Activated effector memory CD4-positive, alpha-beta T cell treated with anti-CD3 and anti-CD28 coated beads, Interleukin-2, amount 50 U/mL, for 16 hours (primary cell): ENCODE data around the gene FOXF1.

ENCODE experiments used
- DNase-seq: peaks from one replicate; pipeline ENCODE4 v3.0.0-alpha.2; 2020

Gene FOXF1

DNA sequence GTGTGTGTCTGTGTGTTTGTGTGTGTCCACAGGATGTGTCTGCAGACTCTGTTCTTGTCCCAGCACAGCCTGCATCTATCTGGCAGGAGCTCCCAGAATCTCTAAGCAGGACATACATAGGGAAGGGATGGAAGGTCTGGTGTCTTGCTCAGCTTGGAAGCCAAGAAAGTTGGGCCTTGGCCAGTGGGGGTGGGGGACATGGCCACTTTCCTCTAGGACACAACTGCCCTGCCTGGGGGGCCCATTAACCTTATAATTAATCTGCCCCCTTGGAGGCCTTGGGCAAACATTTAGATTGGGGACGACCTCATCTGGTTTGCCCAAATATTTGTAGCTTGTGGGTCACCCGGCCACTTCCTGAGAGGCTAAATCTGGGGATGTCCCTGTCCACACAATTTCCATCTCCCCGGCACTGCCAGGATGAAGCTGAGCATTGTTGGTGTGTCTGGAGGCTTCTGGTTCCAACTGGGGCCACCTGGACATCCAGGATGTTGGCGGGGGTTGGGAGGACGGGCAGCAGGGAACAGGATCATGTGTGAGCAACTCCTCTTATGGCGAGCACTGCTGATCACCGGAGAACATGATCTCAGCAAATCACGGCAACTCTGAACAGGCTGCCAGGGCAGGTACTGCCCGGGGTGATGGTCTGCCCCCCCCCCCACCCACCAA lies 17.2 kb upstream of the FOXF1 start:
- DNase-seq: no peak

DNA sequence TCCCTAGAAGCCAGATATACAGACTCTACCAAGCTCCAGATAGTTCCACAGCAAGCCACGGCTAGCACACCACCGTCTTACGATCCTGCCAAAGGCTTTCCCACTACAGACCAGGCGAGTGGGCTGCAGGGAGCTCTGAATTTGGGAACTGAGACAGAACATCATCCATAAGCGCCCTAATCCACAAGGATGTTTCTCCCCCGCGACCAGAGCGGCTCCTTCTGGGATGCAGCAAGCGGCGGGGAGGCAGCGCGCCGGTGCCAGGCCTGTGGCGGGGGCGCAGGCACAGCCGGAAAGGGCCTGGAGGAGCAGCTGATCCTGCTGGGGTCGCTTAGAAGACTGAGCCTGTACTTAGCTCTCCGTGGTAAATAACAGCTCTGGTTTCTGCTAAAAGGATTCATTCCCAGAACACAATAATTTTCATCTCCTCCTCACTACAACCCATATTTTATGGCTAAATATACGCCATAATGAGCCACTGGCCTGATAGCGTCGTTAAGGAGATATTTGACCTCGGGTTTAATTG lies 16.2 kb upstream of the FOXF1 start:
- DNase-seq: no peak

DNA sequence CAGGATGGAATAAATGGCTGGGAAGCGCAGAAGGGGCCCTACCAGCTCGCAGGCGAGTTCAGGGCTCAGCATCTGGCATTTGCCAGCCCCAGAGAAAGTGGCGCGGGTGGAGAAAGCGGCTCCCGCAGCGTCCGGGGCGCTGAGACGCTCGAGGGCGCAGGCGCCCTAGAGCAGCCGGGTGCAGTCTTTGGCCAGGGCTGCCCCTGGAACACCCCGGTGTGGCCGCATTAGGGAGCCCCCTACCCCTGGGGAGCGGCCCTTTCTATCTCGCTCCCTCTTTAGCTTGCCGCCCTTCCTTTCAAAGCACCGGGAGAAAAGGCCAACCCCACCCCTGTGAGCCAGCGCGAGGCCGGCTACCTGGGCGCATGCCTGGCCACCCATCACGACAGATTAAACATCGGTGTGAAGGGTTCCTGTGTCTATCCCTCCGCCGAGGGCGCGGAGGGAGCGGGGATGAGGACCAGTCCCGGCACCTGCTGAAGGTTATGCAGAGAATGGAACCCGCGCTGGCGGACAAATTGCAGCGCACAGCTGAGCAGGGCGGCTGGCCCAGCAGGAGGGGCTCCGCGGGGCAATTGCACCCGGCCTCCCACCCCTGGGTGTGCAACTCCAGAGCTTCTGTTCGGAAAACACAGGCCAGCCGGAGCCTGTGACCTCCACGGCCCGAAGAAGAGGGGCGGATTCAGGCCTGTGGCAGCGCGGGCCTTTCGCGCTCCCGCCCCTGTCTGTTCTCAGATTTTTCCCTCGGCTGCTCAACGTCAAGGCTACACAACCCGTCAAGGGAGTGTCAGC lies 15.6 kb upstream of the FOXF1 start:
- DNase-seq: no peak

DNA sequence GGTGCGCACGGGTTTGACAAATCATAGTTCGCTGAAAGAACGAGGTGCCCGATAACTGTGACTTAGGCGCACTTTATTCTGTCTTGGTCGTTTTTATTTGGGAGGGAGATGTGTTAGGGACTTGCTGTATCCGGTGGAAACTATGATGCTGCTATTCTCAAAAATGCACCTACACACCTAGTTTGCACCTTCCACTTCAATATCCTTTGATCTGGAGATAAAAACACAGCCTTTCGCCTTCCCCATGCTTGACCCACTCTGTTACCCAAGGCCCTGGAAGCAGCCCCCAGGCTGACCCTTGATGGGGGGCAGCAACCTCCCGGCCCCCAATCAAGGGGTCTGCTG lies 15.0 kb upstream of the FOXF1 start:
- DNase-seq: no peak

DNA sequence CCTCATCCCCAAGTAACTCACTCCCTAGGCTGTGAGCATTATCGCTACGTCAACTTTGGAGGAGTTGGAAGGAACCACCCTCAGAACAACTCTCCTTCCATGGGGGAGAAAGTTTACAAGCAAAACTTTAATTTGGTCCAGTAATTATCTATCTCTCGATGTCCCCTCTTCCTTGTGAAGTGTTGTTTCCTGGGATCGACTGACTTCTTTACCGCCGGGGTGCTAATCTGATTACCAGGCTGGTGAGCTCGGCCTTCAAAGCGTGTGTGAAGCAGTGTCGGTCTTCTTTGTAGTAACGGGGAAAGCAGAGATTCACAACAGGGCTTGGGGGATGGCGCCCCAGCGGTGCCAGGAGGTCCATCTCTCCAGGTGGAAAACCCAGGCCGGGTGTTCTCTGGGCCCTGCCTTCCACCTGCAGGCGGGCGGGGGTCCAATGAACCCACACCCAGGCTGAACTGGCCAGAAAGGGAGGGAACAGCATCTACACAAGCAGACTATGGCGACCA lies 14.5 kb upstream of the FOXF1 start:
- no peak for DNase-seq

DNA sequence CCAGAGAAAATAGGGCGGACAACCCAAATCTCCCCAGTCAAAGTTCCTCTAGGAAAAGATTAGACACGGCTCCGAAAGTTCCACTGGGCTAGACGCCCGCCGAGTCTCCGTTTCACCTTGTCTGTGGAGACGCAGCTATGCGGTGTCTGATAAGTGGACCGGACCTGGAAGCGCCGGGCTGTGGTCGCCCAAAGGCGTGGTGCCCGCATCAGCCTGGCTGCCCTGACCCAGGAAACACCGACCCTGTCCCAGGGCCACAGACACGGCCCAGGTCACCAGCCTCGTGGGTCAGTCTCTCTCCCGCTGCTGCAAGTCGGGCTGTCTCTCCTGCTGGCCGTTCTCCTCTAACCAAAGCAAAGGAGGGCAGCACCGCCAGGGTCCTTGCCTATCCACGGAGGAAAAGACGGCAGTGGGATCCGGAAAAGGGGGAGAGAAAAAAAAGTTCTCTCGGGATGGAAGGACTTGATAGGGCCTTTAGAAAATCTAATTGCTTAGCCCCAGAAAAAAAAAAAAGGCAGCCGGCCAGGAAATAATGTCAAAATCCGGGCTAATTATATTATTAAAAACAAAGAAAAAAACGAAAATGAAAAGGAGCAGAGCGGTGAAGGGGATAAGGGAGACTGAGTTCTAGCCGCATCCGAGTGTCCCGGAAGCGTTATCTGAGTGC lies 13.9 kb upstream of the FOXF1 start:
- DNase-seq: no peak

DNA sequence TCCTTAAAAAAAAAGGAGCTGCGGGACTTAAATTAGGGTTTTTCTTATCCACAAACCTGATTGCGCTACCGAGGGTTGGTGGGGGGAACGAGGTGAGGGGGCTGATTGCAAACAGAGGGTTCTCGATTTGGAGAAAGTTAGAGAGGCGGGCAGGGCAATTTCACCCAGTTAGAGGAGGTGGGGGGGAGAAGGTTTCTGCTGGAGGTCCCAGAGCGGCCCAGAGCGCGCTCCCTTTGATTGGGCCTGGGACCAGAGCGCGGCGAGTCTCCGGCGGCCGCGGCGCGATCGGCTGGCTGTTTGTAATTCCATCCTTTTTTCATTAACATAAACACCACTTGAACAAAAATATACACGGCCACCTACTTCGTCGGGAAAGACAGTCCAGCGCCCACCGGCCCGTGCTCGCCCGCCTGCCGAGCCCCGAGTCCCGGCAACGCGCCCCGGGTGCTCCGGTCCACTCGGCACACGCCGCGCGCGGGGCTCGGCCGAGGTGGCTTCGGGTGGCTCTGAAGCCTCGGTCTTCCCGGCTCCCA lies 13.3 kb upstream of the FOXF1 start:
- no peak for DNase-seq

DNA sequence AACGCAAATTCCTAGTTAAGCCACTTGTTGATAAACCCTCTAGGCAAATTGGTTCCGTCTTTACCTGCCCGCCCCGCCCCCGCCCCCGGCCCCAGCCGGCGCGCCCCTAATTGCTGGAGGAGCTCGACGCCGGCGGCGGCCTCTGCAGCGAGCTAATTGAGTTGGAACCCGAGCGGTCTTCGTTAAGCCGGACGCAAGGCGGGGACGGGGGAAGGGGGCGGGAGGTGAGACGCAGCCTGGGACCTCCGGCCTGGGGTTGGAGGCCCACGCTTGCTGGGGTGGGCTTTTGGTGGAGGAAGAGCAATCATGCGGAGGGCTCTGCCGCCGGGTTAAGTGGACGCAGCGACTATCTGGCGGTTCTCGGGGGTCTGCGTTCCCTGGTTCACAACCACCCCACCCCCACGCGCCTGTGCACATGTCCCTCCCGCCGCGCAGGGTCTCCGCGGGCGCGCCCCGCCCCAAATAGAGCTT lies 12.7 kb upstream of the FOXF1 start:
- DNase-seq: no peak

DNA sequence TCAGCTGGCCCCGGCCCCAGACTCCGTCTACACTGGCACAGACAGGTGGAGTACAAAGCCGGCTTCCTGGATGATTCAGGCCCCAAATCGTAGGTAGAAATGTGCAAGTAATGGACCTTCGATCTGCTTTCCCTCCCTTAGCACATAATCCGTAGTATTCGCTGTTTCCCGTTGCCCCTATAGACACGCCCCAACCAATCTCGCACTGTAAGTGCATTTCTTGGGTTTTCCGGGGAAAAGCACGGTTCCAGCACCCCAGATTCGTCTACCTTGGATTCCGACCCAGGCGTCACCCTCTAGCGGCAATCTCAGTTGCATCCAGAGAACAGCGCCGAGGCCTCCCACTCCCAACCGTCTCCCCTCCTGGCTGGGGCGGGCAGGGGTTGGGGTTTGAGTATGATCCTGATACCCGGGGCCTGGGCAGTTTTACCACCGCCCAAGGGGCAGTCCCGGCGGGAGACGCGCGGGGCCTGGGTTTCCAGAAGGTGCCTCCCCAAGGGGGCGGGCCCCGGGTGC lies 12.1 kb upstream of the FOXF1 start:
- no peak for DNase-seq

DNA sequence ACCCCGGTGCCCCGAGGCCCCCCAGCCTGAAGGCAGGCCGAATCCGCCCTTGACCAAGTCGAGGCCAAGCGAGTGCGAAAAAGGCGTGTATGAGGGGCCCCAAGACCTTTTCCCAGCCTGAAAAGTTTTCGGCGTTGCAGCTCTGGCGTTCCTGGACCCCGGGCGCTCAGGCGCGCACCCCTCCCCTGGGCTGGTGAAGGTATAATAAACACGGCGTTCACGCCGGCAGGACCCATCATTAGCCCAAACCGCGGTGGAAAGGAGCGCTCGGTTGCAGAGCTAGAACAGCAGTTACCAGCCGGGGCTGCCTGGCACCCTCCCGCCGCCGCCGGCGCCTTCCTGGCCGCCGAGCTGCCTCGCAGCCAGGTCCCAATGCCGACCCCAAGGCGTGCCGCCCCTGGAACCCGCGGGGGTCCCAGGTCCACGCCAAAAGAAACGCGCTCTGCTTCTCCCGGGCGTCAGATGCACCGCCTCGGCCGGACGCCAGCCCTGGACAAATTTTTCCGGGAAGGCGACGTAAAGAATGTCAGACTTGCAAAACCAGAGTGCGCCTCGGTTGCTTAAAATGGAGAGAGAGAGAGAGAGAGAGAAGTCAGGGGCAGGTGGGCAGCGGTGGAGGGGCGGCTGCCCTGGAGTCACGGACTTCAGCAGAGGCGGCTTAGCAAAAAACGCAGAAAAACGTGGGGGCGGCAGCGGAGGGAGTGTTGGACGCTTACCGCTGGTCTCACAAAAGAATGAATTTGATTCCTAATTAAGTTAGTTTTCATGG lies 11.5 kb upstream of the FOXF1 start:
- DNase-seq: no peak

DNA sequence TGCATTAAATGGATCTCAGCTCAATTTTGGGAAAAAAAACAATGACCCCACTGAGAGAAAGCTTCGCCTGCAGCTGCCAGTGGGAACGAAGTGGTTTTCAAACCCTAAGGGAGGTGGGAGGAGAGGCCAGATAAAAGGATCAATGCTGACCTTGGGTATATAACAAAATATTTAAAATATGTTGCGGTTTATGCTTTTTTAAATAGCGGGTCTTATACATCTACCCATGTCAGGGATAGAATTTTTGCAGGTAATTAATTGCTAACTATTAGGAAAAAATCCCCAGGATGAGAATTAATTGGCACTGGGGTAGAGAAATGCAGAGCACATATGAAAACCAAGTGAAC lies 10.9 kb upstream of the FOXF1 start:
- DNase-seq: no peak

DNA sequence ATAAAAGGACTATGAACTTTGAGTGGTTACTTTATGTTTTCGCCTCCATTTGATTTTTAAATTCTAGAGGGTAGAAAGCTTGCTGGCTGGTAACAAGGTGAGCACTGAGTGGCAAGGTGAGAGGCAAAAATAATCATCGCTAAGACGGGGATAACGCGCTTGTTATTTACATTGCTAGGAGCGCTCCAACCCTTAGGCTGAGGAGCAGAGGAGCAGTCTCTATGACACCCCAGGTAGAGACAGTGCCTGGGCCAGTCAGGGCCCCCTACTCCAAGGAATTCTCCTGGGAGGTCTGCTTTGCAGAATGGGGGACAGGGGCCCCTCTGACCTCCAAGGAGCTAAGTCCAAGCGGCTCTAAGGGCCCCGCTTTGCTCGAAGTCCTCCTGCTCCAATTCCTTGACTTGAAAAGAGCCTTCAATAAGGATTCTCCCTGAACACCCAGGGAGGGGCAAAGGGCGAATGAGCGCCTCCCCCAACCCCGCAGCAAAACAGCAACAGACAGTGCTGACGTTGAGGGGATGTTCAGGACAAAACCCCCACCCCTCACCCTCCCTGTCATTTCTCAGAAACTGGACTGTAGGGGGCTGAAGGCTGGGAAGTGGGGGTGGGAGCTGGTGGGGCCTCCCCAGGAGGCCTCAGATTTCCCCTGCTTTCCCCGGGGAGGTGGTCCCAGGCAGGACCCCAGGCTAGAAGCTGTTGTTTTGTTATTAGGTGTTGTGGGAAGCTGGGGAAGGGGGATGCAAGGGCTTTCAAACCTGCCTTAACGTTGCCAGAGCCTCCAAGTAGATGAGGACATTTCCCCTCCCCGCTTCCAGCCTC lies 10.2 kb upstream of the FOXF1 start:
- DNase-seq: no peak

DNA sequence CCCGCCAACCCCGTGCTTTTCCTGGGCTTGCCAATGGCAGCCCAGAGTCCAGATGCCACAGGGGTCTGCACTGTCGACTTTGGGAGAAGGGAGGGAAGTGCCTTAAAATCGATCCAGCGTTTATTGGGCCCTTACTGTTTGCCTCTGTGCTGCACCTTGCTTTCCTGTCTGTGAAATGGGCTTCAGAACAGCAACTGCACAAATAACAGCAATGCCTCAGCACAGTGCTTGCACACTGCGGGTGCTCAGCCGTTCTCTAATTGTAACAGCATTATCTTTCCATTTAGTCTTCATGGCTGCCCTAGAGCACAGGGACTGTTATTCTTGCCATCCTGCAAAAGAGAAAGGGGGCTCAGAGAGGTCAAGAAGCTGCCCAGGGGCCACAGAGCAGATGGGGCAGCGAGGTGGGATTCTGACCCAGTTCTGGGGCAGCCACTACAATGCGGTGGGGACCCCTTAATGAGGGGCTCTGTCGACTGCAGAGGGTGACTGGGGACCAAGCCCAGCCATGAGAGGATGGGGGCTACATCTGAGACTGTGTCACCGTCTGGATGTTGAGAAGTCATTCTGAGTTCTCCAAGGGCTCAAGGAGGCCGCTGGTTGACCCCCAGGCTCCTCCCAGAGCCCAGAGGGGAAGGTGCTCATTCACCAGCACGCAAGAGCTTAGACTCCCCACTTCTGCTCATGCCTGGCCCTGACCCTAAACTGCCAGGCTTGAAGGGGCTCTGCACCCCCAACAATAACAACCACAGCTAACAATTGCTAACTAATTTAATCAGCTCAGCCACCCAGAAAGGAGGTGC lies 9.4 kb upstream of the FOXF1 start:
- DNase-seq: no peak

DNA sequence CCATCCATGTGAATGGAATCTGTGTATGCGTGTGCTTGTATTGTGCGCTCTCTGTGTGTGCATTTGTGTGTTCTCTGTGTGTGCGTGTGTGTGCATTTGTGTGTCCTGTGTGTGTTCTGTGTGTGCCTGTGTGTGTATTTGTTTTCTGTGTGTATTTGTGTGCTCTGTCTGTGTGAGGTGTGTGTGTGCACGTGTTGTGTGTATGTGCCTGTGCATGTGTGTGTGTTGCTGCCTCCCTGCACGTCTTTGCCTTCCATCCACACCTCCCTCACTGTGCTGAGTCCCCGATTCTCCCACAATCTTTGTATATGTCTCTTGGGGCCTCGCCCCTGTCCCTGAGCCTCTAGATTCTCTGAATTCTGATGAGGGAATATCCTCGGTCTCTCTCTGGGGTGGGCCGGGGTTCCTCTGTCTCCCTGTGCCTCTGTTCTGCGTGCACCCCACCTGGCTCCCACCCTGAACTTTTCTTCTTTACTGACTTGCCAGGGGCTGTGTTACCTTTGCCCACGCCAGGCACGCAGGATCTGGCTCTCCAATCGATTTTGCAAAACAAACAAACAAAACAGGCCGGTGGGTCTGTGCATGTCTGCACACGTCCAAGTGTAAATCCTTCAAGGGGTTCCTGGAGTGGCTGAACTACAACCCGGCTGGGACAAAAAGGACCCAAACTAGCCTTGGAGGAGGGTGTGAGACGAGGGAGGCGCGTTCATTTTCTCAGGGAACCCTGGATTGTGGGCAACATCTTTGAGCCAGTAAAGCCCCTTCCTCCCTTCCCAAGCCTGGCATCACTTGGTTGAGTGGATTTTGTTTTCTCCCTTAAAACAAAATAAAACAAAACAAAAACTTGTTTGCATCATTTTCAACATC lies 8.1 kb upstream of the FOXF1 start:
- DNase-seq: no peak

DNA sequence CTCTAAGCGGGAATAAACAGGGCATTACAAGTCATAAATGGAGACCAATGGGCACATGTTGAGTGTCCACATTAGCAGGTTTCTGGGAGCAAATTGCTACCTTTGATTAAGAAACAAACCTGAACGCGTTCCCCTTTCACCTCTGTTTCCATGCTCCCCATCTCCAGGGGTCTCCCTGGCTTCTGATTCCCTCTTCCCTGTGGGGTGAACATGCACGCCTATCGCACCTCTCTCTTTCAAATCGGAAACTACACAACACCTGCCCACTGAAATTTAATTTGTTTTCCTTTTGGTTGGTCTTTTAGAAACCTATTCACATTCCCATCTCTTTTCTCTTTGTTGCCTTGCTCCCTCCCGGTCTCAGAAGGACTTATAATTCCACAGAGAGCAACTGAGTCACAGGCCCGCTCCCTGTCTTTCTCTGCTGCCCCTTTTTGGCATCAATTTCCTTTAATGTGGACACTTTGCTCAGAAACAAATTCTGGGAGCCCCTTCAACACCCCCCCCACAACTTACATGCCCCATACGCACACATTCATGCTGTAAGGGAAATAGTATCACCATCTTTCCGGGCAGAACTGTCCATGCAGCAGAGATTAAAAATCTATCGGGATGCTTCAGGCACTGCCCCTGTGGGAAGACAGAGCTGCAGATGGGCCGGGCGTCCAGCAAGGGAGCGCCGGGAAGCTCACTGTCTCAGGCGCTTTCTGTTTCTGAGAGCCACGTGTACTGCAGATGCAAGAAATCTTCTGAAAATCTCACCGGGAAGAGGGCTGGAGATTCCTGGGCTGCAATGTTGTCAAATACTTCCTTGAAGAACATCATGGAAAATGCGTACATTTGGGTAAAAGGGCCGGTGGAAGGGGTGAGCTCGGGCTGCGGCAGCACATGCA lies 7.2 kb upstream of the FOXF1 start:
- DNase-seq: no peak

DNA sequence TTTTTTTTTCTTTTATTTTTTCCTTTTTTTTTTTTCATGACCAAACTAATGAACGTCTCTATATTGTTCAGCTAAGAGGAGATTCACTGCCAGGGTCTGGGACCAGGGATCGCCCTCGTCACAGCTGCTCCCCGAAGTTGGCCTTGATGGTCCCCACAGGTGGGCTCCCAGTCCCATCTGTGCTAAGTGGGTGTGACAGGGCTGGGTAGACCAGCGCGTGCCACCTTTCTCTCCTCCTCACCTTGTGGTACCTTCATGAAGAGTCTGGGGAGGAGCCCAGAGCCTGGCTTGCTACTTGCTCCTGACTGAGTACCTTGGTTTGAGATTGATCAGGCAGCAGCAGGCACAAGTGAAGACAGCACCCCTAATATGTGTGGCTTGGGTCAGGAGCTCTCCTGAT lies 6.5 kb upstream of the FOXF1 start:
- DNase-seq: no peak

DNA sequence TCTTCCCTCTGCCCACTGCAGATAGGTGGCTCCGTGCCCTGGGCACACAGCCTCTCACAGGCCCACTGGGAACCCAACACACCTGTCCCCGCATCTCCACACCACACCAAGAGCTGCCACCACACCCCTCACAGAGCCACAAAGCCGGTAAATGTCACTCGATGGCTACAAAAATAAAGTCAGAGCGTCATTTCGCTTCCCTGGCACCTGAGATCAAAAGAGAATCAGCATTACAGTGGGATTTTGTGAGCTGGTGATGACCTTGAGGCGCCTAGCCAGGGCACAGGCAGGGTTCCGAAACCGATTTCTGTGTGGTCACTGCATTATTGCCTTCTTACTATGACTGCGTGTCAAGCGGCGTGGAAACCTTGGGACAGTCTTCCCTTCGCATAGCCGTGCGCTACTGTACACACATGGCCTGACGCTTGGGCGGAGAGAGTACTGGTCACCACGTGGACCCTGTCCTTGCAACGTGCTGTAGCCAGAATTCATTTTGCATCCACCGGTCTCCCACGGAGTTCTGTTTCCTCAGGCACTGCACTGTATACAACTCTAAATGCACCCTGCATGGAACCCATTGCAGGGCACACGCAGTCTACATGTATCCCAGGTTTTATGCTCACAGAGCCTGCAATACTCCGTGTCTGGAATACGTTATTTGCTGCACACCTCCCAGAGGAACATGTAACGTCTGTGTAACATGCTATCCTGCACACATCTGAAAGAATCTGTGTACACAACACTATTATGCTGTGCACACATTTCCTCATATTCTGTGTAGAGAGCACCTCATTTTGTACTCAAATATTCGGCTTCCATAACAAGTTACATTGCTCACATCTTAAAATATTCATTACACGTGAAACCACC lies 5.8 kb upstream of the FOXF1 start:
- DNase-seq: no peak
